Suprapubic skin (tissue), 3 donors: ENCODE results near the gene REEP3.

Experiments
- POLR2A ChIP-seq, 2 donors: fragments of 450-650 bp; IDR thresholded peaks; one replicate each; pipeline ENCODE4 v1.6.1; 2017; ENCODE audit warnings: antibody characterized with exemption in 2 of 2, mild to moderate bottlenecking in 2 of 2, moderate library complexity in 2 of 2
- TF ChIP-seq, protein P1 (sequence below), 2 donors: fragments of 200-600 bp in 1 of 2; fragments of 450-650 bp in 1 of 2; sonication (generic) in 1 of 2; IDR thresholded peaks; one replicate each; pipeline ENCODE4 v1.5.1; 2016 to 2019; ENCODE audit warnings: antibody characterized with exemption in 2 of 2, mild to moderate bottlenecking in 1 of 2, moderate library complexity in 1 of 2

DNA sequence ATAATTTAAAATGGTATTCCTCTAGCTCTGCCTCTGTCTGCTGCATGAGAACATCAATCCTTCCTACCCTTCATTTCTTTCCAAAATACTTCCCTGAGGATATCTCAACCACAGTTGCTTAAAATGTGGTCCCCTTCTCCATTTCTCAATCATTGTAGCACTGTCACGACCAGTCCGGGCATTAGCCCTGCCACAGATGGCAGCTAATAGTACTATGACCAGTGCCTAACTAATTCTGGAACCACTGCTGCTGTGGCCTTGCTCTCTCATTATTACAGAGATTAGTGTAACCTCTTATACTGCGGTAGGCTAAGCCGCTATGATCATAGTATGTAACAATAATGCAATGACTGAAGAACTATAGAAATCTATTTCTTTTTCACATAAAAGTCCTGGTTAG, 66.0 kb downstream of the REEP3 start:
- TF ChIP-seq, protein P1, sequence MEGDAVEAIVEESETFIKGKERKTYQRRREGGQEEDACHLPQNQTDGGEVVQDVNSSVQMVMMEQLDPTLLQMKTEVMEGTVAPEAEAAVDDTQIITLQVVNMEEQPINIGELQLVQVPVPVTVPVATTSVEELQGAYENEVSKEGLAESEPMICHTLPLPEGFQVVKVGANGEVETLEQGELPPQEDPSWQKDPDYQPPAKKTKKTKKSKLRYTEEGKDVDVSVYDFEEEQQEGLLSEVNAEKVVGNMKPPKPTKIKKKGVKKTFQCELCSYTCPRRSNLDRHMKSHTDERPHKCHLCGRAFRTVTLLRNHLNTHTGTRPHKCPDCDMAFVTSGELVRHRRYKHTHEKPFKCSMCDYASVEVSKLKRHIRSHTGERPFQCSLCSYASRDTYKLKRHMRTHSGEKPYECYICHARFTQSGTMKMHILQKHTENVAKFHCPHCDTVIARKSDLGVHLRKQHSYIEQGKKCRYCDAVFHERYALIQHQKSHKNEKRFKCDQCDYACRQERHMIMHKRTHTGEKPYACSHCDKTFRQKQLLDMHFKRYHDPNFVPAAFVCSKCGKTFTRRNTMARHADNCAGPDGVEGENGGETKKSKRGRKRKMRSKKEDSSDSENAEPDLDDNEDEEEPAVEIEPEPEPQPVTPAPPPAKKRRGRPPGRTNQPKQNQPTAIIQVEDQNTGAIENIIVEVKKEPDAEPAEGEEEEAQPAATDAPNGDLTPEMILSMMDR (IDR thresholded peaks at IDR 0.05), result no peak
- no peak for TF ChIP-seq POLR2A (IDR thresholded peaks at IDR 0.05)
